Measurements from ENCODE around the gene GP5.

The GP5 gene

GRCh38 chr3:194368918-194369317 lies 30.1 kb downstream of the GP5 start:
- peaks cover 2% of the 10 kb centered on the region for H3K36me3 Mint-ChIP-seq (ENCODE audit: insufficient read depth)
- no peak overlapping the region for H3K4me3 Mint-ChIP-seq
- ATAC-seq (replicated peaks; ENCODE audit: extremely low read depth, poor library complexity, severe bottlenecking) (no peak), DNase-seq (ENCODE audit: low spot score in 2 of 2) (no peak)
- peaks cover 73% of the 10 kb centered on the region for H3K27me3 Mint-ChIP-seq
- no peak overlapping the region for H3K27ac Mint-ChIP-seq (ENCODE audit: low read depth)
- H3K9me3 Mint-ChIP-seq: no peaks in the 10 kb centered on the region
- H3K4me1 Mint-ChIP-seq: peaks cover 5% of the 10 kb centered on the region

DNA sequence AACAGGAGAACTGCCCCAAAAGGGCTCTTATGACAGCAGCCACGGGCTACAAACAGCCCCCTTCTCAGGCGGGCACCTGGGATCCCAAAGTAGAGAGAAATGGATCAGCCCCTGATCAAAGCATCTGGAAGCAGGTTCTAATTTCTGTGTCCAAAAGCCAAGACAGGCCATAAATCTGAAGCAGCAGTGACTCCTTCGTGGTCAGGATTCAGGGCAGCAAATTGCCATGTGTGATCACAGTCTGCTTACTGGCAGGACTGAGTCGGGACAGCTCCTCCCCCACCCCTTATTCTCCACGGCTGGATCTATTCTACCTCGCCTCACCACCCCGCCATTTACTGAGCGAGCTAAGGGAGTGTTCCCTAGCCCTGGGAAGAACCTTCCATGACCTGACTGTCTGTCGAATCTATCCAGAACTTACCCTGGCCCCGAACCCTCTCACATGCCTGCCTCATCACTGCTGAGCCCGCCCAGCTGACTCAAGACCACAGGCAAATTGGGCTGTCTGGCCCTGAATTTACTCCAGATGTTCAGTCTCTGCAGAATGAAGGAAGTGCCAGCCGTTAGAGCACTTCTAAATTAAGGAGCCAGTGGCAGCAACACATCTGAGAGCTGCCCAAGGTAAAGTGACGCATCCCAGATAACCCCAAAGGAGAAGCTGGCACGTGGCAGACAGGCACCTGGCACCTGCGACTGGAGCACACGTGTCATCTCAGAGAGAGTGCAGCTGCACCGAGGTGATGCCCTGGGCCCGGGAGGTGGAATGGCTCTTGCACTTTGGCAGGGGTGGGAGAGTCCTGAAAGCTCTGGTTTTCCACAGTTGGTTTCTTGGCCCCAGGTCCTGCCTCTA lies 30.8 kb downstream of the GP5 start:
- Mint-ChIP-seq H3K9me3 (no peaks in the 10 kb centered on the region), H3K4me1 (peaks cover 5% of the 10 kb centered on the region), H3K27me3 (peaks cover 80% of the 10 kb centered on the region), H3K36me3 (ENCODE audit: insufficient read depth) (peaks cover 2% of the 10 kb centered on the region), H3K27ac (ENCODE audit: low read depth) (no peak overlapping the region), H3K4me3 (no peak overlapping the region)
- ATAC-seq (replicated peaks; ENCODE audit: extremely low read depth, poor library complexity, severe bottlenecking): no peak
- DNase-seq (ENCODE audit: low spot score in 2 of 2): no peak

DNA sequence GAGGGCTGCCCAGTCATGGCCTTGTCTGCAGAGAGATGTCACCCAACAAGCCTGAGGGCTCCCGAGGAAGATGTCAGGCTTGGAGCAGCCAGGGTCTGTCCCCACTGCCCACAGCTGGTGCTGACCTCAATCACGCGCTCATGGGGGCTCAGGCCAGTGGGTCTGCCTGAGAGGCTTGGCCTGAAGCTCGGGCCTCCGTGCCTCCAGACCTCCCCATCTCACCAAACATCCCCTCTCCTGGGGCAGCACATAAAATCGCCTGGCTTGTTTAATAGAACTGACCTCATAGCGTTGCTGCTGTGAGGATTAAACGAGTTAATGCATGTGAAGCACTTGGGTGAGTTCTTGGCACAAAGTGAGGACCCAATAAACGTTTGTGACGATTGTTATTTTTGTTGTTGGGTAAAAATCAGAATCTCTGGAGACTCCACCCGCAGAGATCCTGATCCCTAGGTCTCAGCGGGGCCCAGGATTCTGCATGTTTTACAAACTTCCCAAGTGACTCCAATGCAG lies 33.0 kb downstream of the GP5 start:
- Mint-ChIP-seq H3K9me3 (no peaks in the 10 kb centered on the region), H3K4me1 (peaks cover 5% of the 10 kb centered on the region), H3K27me3 (peaks cover 73% of the 10 kb centered on the region), H3K27ac (ENCODE audit: low read depth) (no peak overlapping the region), H3K36me3 (ENCODE audit: insufficient read depth) (no peaks in the 10 kb centered on the region), H3K4me3 (no peak overlapping the region)
- ATAC-seq (replicated peaks; ENCODE audit: extremely low read depth, poor library complexity, severe bottlenecking): no peak
- DNase-seq (ENCODE audit: low spot score in 2 of 2): no peak

DNA sequence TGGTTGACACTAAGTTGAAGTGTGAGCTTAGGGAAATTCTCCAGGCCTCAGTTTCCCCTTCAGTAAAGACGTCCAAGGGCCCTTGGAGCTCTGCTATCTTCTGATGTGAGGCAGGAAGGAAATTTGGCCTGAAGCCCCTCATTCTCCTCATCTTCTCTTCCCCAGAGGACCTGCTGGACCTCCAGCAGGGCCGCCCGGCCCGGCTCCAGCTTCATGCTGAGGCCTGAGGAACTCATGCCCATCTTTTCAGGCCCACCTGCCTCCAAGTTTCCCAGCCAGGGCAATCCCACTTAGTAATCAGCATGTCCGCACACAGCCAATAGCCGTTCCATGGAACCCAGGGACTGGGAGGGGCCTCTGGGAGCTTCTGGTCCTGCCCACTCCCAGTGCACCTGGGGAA lies 33.5 kb downstream of the GP5 start:
- Mint-ChIP-seq H3K4me1 (peaks cover 5% of the 10 kb centered on the region), H3K27me3 (peaks cover 73% of the 10 kb centered on the region), H3K4me3 (no peak overlapping the region), H3K9me3 (no peaks in the 10 kb centered on the region), H3K27ac (ENCODE audit: low read depth) (no peak overlapping the region), H3K36me3 (ENCODE audit: insufficient read depth) (no peaks in the 10 kb centered on the region)
- DNase-seq (ENCODE audit: low spot score in 2 of 2) (no peak), ATAC-seq (replicated peaks; ENCODE audit: extremely low read depth, poor library complexity, severe bottlenecking) (no peak)

DNA sequence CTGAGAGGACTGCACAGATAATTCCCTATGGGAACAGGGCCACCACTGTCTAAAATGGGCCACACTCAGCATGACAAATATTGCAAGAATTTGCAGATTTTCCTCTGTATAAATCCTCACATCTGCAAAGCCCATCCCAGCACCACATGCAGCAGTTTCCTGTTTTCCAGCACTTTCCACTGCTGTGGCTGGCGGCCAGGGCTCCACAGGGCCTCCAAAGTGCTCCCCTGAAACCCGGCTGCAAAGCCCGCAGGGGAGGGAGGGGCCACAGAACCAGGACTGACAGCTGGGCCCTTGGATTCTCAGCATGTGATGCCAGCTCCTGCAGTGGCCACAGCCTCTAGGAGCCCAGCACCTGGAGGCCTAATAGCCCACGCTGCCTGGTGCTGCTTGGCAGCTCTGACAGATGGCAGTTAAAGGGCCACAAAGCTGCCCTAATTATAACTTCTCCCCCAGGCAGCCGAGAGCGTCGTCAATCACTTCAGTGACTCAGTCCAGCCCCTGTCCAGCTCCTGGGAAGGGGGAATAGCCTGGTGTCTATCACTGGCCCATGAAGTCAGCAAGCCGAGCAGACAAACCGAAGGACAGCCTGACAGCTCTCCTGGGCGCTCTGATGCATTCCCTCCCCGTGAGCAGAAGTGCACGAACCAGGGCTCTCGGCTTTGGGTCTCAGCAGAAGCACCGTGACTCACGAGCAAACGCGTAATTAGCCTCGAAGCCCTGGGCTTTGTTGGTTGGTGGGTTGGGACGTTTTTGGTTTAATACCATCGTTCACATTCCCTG lies 34.2 kb downstream of the GP5 start:
- Mint-ChIP-seq H3K4me1 (peaks cover 2% of the 10 kb centered on the region), H3K4me3 (no peak overlapping the region), H3K9me3 (no peaks in the 10 kb centered on the region), H3K27me3 (peaks cover 73% of the 10 kb centered on the region), H3K27ac (ENCODE audit: low read depth) (no peak overlapping the region), H3K36me3 (ENCODE audit: insufficient read depth) (no peaks in the 10 kb centered on the region)
- no peak for DNase-seq (ENCODE audit: low spot score in 2 of 2)
- no peak for ATAC-seq (replicated peaks; ENCODE audit: extremely low read depth, poor library complexity, severe bottlenecking)

DNA sequence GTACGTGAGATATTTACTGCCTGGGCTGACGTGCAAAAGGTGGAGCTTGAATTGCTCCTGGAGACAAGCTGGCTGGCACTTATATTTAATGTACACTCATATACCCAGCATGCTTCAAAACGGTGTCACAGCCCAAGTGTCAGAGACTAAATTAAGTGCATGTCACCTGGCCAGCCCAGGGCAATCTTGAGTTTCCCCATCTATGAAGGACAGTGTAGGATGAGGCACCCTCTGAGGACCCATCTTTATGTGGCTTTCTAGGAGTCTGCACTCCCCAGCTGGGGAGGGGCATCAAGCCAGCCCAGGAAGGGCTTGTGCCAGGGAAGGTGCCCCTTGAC lies 34.8 kb downstream of the GP5 start:
- ATAC-seq (replicated peaks; ENCODE audit: extremely low read depth, poor library complexity, severe bottlenecking): no peak
- peaks cover 73% of the 10 kb centered on the region for H3K27me3 Mint-ChIP-seq
- H3K27ac Mint-ChIP-seq (ENCODE audit: low read depth): no peak overlapping the region
- H3K36me3 Mint-ChIP-seq (ENCODE audit: insufficient read depth): no peaks in the 10 kb centered on the region
- no peaks in the 10 kb centered on the region for H3K9me3 Mint-ChIP-seq
- no peak overlapping the region for H3K4me3 Mint-ChIP-seq
- DNase-seq (ENCODE audit: low spot score in 2 of 2): no peak
- H3K4me1 Mint-ChIP-seq: no peaks in the 10 kb centered on the region

GRCh38 chr3:194360568-194360967 lies 38.5 kb downstream of the GP5 start:
- Mint-ChIP-seq H3K4me1 (no peaks in the 10 kb centered on the region), H3K9me3 (no peaks in the 10 kb centered on the region), H3K27ac (ENCODE audit: low read depth) (no peak overlapping the region), H3K36me3 (ENCODE audit: insufficient read depth) (no peaks in the 10 kb centered on the region), H3K4me3 (no peak overlapping the region), H3K27me3 (peaks cover 56% of the 10 kb centered on the region)
- no peak for DNase-seq (ENCODE audit: low spot score in 2 of 2)
- ATAC-seq (replicated peaks; ENCODE audit: extremely low read depth, poor library complexity, severe bottlenecking): no peak

DNA sequence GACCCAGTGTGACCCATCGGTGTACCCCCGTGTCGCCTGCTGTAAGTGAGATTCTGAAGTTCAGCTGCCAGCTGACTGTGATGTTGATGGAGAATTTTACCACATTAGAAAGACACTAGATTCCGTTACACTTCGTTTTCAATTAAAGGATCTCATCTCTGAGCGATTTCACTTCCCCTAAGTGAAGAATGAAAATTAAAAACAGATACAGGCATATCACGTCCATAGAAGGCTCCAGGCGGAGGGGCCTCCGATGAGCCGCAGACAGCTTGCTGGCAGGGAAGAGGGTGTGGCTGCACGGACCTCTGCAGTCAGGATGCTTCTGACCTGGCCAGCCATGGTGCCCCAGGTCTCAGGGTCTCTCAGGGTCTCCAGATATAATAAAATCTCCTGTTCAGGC lies 41.4 kb downstream of the GP5 start:
- H3K27me3 Mint-ChIP-seq: peaks cover 39% of the 10 kb centered on the region
- ATAC-seq (replicated peaks; ENCODE audit: extremely low read depth, poor library complexity, severe bottlenecking): no peak
- no peaks in the 10 kb centered on the region for H3K36me3 Mint-ChIP-seq (ENCODE audit: insufficient read depth)
- no peaks in the 10 kb centered on the region for H3K9me3 Mint-ChIP-seq
- H3K4me3 Mint-ChIP-seq: no peak overlapping the region
- no peaks in the 10 kb centered on the region for H3K4me1 Mint-ChIP-seq
- H3K27ac Mint-ChIP-seq (ENCODE audit: low read depth): no peak overlapping the region
- no peak for DNase-seq (ENCODE audit: low spot score in 2 of 2)

DNA sequence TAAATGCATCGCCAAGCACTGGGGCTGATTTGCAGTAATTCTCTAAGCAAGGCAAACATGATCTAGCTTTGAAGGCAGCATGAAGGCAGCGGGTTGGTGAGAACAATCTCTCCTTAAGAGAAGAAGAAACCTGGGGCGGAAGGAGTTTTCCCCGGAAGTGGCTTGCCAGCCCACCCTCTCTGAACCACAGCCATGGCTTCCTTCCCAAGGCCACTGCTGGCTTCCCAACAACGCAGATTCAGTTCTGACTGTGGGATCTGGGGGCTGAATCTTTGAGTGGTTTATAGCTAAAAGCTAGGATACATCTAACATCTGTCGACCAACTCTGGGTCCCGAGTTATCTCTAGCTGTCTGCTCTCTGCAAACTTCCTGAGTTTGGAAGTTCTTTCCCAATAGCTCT lies 43.7 kb downstream of the GP5 start:
- Mint-ChIP-seq H3K9me3 (no peaks in the 10 kb centered on the region), H3K4me3 (no peak overlapping the region), H3K27ac (ENCODE audit: low read depth) (no peak overlapping the region), H3K4me1 (no peaks in the 10 kb centered on the region), H3K36me3 (ENCODE audit: insufficient read depth) (no peaks in the 10 kb centered on the region), H3K27me3 (peaks cover 26% of the 10 kb centered on the region)
- ATAC-seq (replicated peaks; ENCODE audit: extremely low read depth, poor library complexity, severe bottlenecking) (no peak), DNase-seq (ENCODE audit: low spot score in 2 of 2) (no peak)

DNA sequence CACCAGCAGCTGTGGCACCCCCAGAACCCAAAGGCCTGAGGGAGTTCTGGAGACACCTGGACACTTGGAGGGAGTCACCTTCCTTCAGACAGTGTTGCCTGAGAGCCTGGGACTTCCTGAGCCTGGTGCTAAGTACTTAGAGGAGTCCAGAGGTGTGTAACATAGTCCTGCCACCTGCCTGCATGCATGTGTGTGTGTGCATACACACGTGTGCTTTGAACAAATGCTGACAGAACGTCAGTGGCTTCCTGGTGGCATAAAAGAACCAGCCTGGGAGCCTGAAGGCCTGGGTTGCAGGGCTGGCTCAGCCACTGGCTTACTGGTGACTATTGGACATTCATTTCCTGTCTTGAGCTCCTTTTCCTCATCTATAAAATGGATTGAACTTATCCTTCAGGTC lies 44.8 kb downstream of the GP5 start:
- no peaks in the 10 kb centered on the region for H3K36me3 Mint-ChIP-seq (ENCODE audit: insufficient read depth)
- peaks cover 15% of the 10 kb centered on the region for H3K27me3 Mint-ChIP-seq
- no peaks in the 10 kb centered on the region for H3K4me1 Mint-ChIP-seq
- DNase-seq (ENCODE audit: low spot score in 2 of 2) (no peak), ATAC-seq (replicated peaks; ENCODE audit: extremely low read depth, poor library complexity, severe bottlenecking) (no peak)
- H3K27ac Mint-ChIP-seq (ENCODE audit: low read depth): no peak overlapping the region
- H3K9me3 Mint-ChIP-seq: no peaks in the 10 kb centered on the region
- no peak overlapping the region for H3K4me3 Mint-ChIP-seq

DNA sequence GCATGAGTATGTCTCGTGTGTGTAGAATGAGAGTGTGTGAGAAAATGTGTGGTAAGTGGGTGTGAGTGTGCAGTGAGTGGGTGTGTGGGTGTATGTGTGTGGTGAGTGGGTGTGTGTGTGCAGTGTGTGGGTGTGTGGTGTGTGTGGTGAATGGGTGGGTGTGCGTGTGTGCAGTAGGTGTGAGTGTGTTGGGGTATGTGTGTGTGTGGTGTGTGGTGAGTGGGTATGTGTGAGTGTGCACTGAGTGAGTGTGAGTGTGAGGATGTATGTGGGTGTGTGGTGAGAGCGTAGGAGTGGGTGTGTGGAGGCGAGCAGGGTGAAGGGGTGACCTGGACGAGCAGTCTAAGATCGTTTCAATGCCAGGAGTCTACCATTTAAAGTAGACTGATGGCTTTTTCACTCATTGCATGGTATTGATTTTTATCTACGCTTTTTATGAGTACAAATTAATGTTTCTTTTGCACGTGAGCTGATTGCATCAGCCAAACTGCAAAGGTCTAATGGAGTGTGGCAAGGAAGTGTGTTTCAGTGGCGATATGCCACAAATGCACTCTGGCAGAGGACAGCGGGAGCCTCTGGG lies 46.3 kb downstream of the GP5 start:
- H3K4me3 Mint-ChIP-seq: no peak overlapping the region
- H3K4me1 Mint-ChIP-seq: no peaks in the 10 kb centered on the region
- H3K9me3 Mint-ChIP-seq: no peaks in the 10 kb centered on the region
- no peaks in the 10 kb centered on the region for H3K27me3 Mint-ChIP-seq
- no peak for ATAC-seq (replicated peaks; ENCODE audit: extremely low read depth, poor library complexity, severe bottlenecking)
- no peaks in the 10 kb centered on the region for H3K36me3 Mint-ChIP-seq (ENCODE audit: insufficient read depth)
- H3K27ac Mint-ChIP-seq (ENCODE audit: low read depth): no peak overlapping the region
- no peak for DNase-seq (ENCODE audit: low spot score in 2 of 2)

GRCh38 chr3:194351952-194352536 lies 47.0 kb downstream of the GP5 start:
- Mint-ChIP-seq H3K27ac (ENCODE audit: low read depth) (no peak overlapping the region), H3K27me3 (no peaks in the 10 kb centered on the region), H3K9me3 (no peaks in the 10 kb centered on the region), H3K4me1 (no peaks in the 10 kb centered on the region), H3K36me3 (ENCODE audit: insufficient read depth) (no peaks in the 10 kb centered on the region), H3K4me3 (no peak overlapping the region)
- DNase-seq (ENCODE audit: low spot score in 2 of 2) (no peak), ATAC-seq (replicated peaks; ENCODE audit: extremely low read depth, poor library complexity, severe bottlenecking) (no peak)
